ENCODE results near the gene FBN1. TPM values are rescaled to one million over a fixed set of nuclear protein-coding genes. Genes with fewer than 3 reads are reported as not detected.

The FBN1 gene
- total RNA-seq, 2 donors from 2014 or later = 12.1 to 81.9 TPM

DNA sequence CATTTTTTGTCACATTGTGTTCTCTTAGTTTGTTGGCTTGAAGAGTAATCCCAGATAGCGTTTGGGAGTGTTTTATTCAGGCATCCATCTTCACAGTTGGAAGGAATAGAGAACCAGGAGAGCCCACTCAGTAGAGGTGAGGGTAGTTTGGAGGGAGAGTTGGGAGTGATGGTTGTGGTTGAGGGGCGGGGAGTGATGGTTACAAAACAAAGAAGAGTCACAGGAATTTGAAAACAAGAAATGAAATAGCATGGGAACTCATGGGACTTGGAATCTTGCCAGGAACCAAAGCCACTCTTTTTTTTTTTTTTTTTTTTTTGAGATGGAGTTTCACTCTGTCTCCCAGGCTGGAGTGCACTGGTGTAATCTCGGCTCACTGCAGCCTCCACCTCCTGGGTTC is 278.0 kb downstream of the FBN1 start:
- intact Hi-C loops (cut with DNase I) = no loop called here
- Histone ChIP-seq H3K36me3 (no peaks in the 10 kb centered on the region), H3K27me3 (replicated peaks; ENCODE audit: insufficient read depth) (no peaks in the 10 kb centered on the region), H3K9me3 (no peaks in the 10 kb centered on the region), H3K27ac (no peak overlapping the region), H3K4me1 (replicated peaks) (no peaks in the 10 kb centered on the region), H3K4me3 (no peak overlapping the region)
- no peak for TF ChIP-seq POLR2A (IDR thresholded peaks at IDR 0.05)
- no peak for TF ChIP-seq POLR2AphosphoS5 (IDR thresholded peaks at IDR 0.05)
- TF ChIP-seq, protein P1, sequence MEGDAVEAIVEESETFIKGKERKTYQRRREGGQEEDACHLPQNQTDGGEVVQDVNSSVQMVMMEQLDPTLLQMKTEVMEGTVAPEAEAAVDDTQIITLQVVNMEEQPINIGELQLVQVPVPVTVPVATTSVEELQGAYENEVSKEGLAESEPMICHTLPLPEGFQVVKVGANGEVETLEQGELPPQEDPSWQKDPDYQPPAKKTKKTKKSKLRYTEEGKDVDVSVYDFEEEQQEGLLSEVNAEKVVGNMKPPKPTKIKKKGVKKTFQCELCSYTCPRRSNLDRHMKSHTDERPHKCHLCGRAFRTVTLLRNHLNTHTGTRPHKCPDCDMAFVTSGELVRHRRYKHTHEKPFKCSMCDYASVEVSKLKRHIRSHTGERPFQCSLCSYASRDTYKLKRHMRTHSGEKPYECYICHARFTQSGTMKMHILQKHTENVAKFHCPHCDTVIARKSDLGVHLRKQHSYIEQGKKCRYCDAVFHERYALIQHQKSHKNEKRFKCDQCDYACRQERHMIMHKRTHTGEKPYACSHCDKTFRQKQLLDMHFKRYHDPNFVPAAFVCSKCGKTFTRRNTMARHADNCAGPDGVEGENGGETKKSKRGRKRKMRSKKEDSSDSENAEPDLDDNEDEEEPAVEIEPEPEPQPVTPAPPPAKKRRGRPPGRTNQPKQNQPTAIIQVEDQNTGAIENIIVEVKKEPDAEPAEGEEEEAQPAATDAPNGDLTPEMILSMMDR (IDR thresholded peaks at IDR 0.05) = no peak
- 76% methylated on average over 3 of the region's 3 CpGs for WGBS
- DNase-seq (ENCODE audit: low spot score) = no peak

DNA sequence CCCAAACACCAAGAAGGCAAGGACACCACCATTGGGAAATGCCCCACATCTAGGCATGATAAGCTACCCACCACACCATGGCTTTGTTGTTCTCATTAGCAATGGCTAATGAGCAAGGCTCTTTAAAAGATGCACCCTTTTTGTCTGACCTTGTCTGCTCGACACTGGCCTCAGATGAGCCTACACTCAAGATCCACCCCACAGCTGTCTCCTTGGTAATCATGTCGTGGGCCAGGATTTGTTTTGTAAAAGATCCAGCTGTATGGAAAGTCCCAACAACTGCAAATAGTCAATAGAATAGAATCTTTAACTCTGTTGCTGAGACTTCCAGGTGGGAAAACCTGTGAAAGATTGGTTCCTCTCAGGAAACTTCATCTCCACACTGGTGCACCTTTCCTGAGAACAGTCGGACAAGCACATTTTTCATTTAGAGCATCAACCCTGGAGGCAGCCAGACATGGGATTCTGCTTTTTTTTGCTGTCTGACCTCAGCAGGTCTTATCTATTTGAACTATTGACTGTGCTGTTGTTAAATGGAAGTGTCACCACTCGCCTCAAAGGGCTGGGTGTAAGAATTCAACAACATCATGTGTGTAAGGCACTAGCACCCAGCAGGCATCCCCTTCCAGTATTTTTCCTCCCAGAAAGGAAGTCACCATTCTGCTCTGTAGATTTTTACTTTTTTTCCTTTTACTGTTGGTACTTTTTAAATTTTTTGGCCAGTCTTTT is 278.8 kb downstream of the FBN1 start:
- intact Hi-C loops (cut with DNase I) = no loop called here
- Histone ChIP-seq H3K27me3 (replicated peaks; ENCODE audit: insufficient read depth) (no peaks in the 10 kb centered on the region), H3K4me3 (no peak overlapping the region), H3K4me1 (replicated peaks) (no peaks in the 10 kb centered on the region), H3K27ac (no peak overlapping the region), H3K9me3 (no peaks in the 10 kb centered on the region), H3K36me3 (no peaks in the 10 kb centered on the region)
- no peak for DNase-seq (ENCODE audit: low spot score)
- TF ChIP-seq POLR2AphosphoS5 (IDR thresholded peaks at IDR 0.05) = no peak
- TF ChIP-seq, protein P1 (IDR thresholded peaks at IDR 0.05) = no peak
- no peak for TF ChIP-seq POLR2A (IDR thresholded peaks at IDR 0.05)
- 75% methylated on average over 4 of the region's 4 CpGs for WGBS

DNA sequence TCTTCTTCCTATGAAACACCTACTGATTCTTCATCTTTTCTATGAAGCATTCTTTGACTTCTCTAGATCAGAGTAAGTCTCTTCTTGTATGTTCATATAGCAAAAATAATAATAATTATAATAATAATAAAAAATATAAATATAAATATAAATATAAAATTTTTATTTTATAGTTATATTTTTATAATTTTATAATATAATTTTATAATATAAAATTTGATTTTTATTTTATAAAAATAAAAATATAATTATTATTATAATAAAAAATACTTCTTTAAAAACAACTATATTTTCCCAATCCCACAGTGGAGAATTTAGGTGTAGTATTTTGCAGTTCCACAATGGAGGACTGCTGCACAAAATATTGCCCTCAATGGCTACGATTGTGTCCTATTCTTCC is 279.9 kb downstream of the FBN1 start:
- Histone ChIP-seq H3K4me1 (replicated peaks) (no peaks in the 10 kb centered on the region), H3K4me3 (no peak overlapping the region), H3K36me3 (no peaks in the 10 kb centered on the region), H3K27ac (no peak overlapping the region), H3K27me3 (replicated peaks; ENCODE audit: insufficient read depth) (no peaks in the 10 kb centered on the region), H3K9me3 (no peaks in the 10 kb centered on the region)
- no peak for TF ChIP-seq POLR2AphosphoS5 (IDR thresholded peaks at IDR 0.05)
- TF ChIP-seq, protein P1 (IDR thresholded peaks at IDR 0.05) = no peak
- TF ChIP-seq POLR2A (IDR thresholded peaks at IDR 0.05) = no peak
- 100% methylated on average over 1 of the region's 1 CpG for WGBS
- intact Hi-C loops (cut with DNase I) = no loop called here
- no peak for DNase-seq (ENCODE audit: low spot score)

DNA sequence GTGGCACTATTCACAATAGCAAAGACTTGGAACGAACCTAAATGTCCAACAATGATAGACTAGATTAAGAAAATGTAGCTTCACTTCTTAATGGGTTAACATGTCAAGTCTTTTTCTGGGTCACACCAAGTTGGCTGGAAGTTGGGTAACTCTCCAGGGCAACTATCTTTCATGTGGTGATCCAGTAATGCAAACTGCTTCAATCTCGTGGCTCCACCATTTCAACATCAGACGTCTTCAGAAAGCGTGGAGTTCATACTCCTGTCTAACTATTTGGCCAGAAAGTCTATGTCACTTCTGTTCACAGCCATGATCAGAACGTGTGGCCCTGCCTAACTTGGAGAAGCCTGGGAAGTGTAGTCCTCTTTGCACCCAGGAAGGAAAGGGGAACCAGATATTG is 282.0 kb downstream of the FBN1 start:
- Histone ChIP-seq H3K27me3 (replicated peaks; ENCODE audit: insufficient read depth) (no peaks in the 10 kb centered on the region), H3K27ac (no peak overlapping the region), H3K4me1 (replicated peaks) (no peaks in the 10 kb centered on the region), H3K9me3 (no peaks in the 10 kb centered on the region), H3K4me3 (no peak overlapping the region), H3K36me3 (no peaks in the 10 kb centered on the region)
- DNase-seq (ENCODE audit: low spot score) = no peak
- TF ChIP-seq, protein P1 (IDR thresholded peaks at IDR 0.05) = no peak
- no peak for TF ChIP-seq POLR2AphosphoS5 (IDR thresholded peaks at IDR 0.05)
- TF ChIP-seq POLR2A (IDR thresholded peaks at IDR 0.05) = no peak
- whole genome bisulfite sequencing = 68% methylated on average over 5 of the region's 5 CpGs
- intact Hi-C loops (cut with DNase I) = no loop called here

DNA sequence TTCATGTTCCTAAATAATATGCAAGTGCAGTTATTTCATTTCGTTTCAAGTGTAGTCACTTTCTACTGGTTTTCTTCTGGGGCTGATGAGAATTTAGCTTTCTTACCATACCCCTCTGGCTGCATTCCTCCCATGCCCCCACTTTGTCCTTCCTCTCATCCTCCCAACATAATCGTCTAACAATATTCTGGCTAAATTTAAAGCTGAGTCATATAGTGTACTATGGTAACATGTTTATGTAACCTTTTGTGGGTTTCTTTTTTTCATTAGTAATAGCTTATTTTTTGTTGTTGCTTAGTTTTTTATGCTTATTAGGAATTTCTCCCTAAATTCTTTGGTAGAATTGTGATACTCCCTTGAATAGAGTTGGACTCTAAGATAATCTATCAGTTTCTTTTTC is 283.8 kb downstream of the FBN1 start:
- no peak overlapping the region for H3K27ac ChIP-seq
- intact Hi-C loops (cut with DNase I) = no loop called here
- no peaks in the 10 kb centered on the region for H3K36me3 ChIP-seq
- H3K4me3 ChIP-seq = no peak overlapping the region
- no peaks in the 10 kb centered on the region for H3K27me3 ChIP-seq (replicated peaks; ENCODE audit: insufficient read depth)
- no peak for TF ChIP-seq POLR2A (IDR thresholded peaks at IDR 0.05)
- TF ChIP-seq, protein P1 (IDR thresholded peaks at IDR 0.05) = no peak
- TF ChIP-seq POLR2AphosphoS5 (IDR thresholded peaks at IDR 0.05) = no peak
- H3K4me1 ChIP-seq (replicated peaks) = no peaks in the 10 kb centered on the region
- DNase-seq (ENCODE audit: low spot score) = no peak
- WGBS = 86% methylated on average over 2 of the region's 2 CpGs
- no peaks in the 10 kb centered on the region for H3K9me3 ChIP-seq
